Kidney epithelial cell (primary cell): ENCODE data around the gene MTOR. TPM values are rescaled to one million over a fixed set of nuclear protein-coding genes. Genes with fewer than 3 reads are reported as not detected.
"Not testable (repeated sequence)": the region's sequence is repeated elsewhere in the genome, so short reads cannot be mapped to it uniquely, and the experiment has no call there.

ENCODE experiments used
- DNase-seq: peaks from one replicate; pipeline ENCODE4 v3.0.0-alpha.2; 2010; ENCODE audit warnings: low read depth
- H3K27me3 ChIP-seq: 2 replicates; pipeline ENCODE4 v1.6.0; 2011; ENCODE audit warnings: low read length; ENCODE audit not compliant: control insufficient read depth, insufficient read depth
- H3K36me3 ChIP-seq: 2 replicates; pipeline ENCODE4 v1.5.1; 2011; ENCODE audit warnings: low read length; ENCODE audit not compliant: control insufficient read depth, insufficient read depth
- H3K4me3 ChIP-seq: 2 replicates; pipeline ENCODE4 v1.5.1; 2011; ENCODE audit warnings: low read depth, mild to moderate bottlenecking, control low read depth, low read length
- CTCF ChIP-seq: IDR thresholded peaks from 2 replicates; pipeline ENCODE4 v1.5.1; 2011; ENCODE audit warnings: mild to moderate bottlenecking, moderate library complexity, low read length, control low read depth, inconsistent platforms; ENCODE audit not compliant: insufficient read depth, poor library complexity, severe bottlenecking
- total RNA-seq: library from RNA; depleted of rRNA; stranded (reverse); fragments of >200 nt; gene quantifications from 2 replicates; pipeline ENCODE4 v1.2.3, GENCODE V29; 2015

Gene MTOR
- total RNA-seq, 1 donor from 2014 or later = 41.3 TPM

- H3K36me3 ChIP-seq = peaks cover 3% of the 10 kb centered on the region
- DNase-seq = no peak
- H3K27me3 ChIP-seq = no peaks in the 10 kb centered on the region
- TF ChIP-seq CTCF = no peak
- no peak overlapping the region for H3K4me3 ChIP-seq
These were observed 153.1 kb downstream of the MTOR start for GRCh38 chr1:11109047-11109760.

- H3K4me3 ChIP-seq = no peak overlapping the region
- DNase-seq = no peak
- TF ChIP-seq CTCF = no peak
- peaks cover 3% of the 10 kb centered on the region for H3K36me3 ChIP-seq
- no peaks in the 10 kb centered on the region for H3K27me3 ChIP-seq
These were observed 154.8 kb downstream of the MTOR start for GRCh38 chr1:11107599-11107998.

- H3K27me3 ChIP-seq = no peaks in the 10 kb centered on the region
- H3K36me3 ChIP-seq = peaks cover 3% of the 10 kb centered on the region
- DNase-seq = no peak
- no peak for TF ChIP-seq CTCF
- H3K4me3 ChIP-seq = no peak overlapping the region
These were observed 156.8 kb downstream of the MTOR start for GRCh38 chr1:11105586-11105985.

- Histone ChIP-seq H3K36me3 (peaks cover 2% of the 10 kb centered on the region), H3K4me3 (no peak overlapping the region), H3K27me3 (no peaks in the 10 kb centered on the region)
- TF ChIP-seq CTCF = no peak
- no peak for DNase-seq
These were observed 161.0 kb downstream of the MTOR start for GRCh38 chr1:11101347-11101746.

- H3K36me3 ChIP-seq, H3K27me3 ChIP-seq, DNase-seq, H3K4me3 ChIP-seq: not testable (repeated sequence)
These were observed 161.5 kb downstream of the MTOR start for GRCh38 chr1:11100806-11101205.

- H3K4me3 ChIP-seq = peak overlapping the region; percentile 75
- no peak for DNase-seq
- H3K36me3 ChIP-seq = peaks cover 2% of the 10 kb centered on the region
- no peaks in the 10 kb centered on the region for H3K27me3 ChIP-seq
- no peak for TF ChIP-seq CTCF
These were observed 162.2 kb downstream of the MTOR start for GRCh38 chr1:11100149-11100493.
